Nucleus accumbens (tissue), 56 donors: ENCODE measurements around the gene PNLIPRP2.
A peak's percentile ranks its signal among the peaks of the same experiment; 100 is the strongest.

ENCODE experiments used
- DNase-seq, 56 donors: peaks; one replicate each; lab custom pipeline; 2025; lab: John Stamatoyannopoulos, UW

The PNLIPRP2 gene

DNA sequence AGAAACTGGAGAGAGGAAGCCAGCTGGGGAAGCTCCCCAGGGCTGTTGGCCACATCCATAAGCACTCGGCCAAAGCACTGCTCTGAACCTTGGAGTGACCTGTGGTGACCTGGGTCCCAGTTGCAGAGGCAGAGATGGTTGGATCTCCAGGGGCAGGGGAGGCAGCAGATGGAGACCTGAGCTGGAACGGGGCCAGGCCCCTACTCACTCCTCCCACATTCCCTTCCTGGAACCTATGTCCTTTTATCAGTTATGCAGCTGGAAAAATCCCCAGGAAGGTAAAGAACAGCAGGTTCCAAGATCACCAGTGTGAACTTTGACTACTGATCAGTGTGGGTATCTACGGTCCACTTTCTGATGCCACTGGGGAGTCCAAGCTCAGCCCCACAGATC, 9.6 kb upstream of the PNLIPRP2 start:
- no peak for DNase-seq

DNA sequence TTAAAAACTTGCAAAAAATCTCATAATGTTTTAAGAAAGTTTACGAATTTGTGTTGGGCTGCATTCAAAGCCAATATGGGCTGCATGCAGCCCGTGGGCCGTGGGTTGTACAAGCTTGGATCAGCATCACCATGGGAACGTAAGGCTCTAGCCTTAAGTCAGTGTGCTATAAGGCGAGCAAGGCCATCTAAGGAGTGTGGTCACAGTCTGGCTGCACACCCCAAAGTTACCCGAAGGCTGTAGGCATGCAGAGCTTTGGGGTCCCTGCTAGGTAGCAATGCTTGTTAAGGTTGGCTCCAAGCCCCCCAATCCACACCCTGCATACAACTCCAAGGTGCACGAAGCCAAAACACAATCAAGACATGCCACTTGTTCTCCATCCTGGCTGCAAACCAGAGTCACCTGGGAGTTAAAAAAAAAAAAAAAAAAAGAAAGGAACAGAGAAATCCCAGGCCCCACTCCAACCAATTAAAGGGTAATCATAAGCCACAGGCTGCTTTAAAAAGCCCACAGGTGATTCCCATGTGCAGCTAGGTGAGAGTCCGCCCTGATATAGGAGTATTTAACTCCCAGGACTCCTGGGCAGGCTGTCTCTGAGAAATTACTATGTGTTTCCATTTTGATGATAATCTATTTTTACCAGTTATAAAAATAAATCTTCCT, 8.5 kb upstream of the PNLIPRP2 start:
- DNase-seq: no peak

DNA sequence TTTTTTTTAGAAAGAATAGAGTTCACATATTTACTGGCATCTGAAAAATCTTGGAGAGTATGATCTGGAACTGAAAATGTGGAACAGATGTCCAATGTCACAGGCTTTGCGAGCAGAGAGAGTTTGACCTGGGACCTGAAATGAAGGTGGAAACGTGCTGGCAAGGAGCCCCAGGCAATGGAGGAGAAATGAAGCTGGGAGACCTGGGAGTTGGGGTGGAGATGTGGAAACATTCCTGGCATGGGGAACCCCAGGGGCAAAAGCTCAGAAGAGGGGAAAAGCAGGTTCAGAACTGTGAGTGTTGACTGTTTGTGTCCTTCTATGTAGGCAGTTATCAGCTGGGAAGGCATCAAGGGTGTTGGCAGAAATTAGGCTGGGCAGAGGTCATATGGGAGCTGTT, 7.3 kb upstream of the PNLIPRP2 start:
- no peak for DNase-seq

DNA sequence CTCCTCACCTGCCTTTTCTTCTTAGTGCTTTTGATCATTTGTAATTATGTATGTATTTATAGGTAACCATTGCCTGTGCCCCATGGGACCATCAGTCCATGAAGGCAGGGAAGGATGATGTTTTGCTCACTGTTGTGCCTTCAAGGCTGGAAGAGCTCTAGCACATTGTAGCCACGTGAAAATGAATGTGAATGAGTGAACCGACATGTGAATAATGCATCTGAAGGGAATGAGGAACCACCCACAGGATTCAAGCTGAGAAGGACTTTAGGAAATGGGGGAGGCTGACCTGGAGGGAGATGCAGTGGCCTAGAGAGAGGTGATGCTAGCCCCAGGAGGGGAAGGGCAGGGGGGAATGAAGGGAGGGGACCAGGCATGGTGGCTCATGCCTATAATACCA, 6.0 kb upstream of the PNLIPRP2 start:
- no peak for DNase-seq

DNA sequence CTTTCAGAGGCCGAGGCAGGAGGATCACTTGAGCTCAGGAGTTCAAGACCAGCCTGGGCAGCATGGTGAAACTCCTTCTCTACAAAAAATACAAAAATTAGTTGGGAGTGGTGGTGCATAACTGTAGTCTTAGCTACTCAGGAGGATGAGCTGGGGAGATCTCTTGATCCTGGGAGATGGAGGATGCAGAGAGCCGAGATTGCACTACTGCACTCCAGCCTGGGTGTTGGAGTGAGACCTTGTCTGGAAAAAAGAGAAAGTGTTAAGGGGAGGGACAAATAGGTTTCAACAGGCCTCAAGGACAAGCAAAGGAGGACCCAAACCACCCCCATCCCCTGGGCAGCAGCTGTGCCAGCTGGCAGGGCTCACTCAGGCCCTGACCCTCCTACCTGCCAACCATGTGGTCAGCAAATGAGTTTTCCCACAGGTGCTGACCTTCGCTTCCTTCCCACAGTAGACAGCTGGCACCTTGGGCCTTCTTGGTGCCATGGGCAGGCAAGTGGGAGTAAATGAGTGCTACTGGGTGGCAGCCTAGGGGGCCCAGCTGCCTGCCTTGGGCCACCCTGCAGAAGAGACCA, 5.5 kb upstream of the PNLIPRP2 start:
- DNase-seq: no peak

DNA sequence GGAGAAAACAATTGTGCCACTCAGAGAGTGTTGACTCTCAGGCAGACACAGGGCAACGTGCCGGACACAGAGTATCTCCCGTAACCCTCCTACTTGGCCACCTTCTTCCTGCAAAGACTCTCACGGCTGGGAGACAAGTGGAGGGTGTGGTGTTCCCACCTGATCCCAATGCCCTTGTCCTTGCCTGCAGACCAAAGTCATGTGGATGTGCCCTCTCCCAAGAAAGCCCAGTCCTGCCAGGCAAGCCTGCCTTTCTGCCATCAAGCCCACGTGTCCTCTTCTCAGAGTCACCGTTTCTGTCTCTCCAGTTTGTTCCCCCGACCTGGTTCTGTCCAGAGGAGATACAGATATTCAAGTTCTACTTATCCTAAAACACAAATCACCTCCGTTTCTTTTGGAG, 723 bp downstream of the PNLIPRP2 start:
- DNase-seq: no peak

DNA sequence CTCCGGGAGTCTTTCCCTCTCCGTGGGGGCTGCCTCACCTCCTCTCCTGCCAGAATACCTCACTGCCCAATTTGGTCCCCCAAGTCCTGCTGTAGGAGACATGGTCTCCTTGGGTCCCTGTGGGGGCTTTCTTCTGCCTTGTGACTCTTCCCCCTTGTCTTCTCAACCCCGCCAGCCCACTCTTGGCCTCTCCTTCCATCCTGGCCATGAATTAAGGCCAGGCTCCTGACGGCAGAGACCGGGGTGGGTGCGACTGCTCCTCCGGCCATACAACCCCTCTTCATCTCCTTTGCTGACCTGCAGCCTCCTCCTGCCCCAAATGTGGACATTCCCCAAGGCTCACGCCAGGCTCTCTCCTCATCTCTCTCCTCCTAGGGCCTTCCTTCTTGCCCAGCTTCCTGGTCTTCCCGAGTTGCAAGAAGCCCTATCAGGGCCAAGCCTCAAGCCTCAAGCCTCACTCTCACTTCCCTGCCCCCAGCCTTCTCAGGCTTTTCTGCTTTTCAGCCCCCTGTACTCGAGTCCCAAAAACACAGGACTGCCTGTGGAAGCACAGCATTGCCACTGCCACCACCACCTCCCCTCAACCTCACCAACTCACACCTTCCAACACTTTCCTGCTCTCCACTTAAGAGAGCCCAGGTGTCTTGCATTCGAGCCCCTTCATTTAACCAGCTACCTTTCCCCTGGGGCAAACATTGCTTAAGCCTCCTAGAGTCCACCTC, 1.3 kb downstream of the PNLIPRP2 start:
- DNase-seq: no peak

DNA sequence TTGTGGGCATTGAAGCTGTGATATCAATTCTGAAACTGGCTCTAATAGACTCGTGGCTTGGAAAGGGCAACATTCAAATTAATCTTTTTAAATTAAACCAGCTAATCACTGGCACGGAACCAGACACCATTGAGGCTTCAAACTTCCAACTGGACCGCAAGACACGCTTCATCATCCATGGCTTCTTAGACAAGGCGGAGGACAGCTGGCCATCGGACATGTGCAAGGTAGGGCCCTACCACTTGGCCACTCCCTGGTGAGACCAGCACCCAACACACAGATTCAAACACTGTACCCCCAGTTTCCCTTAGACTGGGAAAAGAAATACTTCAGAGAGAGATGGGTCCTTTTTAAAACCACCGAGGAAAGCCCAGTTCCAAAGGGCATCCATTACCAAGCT, 5.1 kb downstream of the PNLIPRP2 start:
- no peak for DNase-seq

DNA sequence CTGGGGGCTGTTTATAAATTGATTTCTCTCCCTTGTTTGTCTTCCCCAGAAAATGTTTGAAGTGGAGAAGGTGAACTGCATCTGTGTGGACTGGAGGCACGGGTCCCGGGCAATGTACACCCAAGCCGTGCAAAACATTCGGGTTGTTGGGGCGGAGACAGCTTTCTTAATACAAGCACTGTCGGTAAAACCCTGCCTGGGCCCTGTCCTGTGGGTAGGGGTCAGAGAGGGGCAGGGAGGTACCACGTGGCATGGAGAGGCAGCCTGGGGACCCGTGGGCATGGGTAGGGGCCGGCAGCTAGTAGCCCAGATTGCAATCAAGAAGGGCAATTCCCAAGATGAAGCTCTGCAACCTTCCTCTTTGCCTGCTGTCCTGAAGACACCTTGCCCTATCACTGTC, 6.1 kb downstream of the PNLIPRP2 start:
- no peak for DNase-seq

DNA sequence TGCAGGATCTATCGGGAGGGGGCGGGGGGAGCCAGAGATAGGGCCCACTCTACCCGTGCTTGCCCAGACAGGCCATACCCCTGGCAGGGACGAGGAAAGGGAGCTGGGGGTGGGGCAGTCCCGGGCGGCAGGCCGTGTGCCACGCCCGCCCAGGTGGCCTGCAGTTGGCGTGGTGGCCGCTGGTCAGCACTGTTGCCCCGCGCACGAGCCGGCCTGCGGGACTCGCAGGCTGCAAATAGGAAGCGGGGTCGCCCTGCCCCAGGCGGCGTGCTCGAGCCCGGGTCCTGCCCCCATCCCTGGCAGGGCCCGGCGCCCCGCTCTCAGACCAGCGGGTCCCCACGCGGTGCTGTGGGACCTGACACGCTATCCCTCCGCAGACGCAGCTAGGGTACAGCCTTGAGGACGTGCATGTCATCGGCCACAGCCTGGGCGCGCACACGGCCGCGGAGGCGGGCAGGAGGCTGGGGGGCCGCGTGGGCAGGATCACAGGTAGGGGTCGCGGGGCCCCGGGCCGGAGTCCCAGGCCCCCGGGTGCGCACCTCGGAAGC, 6.7 kb downstream of the PNLIPRP2 start:
- peak in 2 of 56 donors; percentile 3 to 37 for DNase-seq

DNA sequence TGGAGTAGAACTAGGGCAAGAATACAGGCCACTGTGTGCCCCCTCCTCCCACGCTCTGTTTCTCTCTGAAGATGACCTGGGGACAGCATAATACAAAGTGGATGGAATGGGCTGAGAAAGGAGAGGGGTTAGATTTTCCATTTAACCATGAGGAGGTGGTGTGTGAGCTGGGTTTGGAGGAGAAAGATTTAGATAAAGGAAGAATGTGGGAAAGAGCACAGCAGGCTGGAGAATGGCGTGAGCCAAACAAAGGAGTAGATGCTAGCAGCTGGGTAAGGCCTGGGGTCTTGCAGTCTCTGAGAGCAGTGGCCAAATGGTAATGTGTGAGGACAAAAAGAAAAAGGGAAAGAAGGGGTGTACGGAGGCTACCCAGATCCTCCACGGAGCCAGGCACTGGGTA, 8.6 kb downstream of the PNLIPRP2 start:
- no peak for DNase-seq

DNA sequence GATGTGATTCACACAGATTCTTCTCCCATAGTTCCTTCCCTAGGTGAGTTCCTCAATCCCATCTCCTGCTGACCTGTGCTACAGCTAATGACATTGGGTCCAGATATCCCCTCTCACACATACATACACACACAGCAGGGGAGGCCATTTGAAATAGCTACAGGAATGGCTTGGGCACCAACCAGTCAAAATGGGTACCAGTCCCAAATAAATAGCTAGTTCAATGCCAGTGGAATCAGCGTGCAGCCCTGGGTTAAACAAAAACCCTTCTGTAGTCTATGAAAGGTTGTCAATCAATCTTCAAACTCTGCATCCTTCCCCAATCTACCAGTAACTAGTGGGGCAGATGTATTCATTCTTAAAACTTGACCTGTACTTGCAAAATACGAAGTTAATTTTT, 9.3 kb downstream of the PNLIPRP2 start:
- no peak for DNase-seq

DNA sequence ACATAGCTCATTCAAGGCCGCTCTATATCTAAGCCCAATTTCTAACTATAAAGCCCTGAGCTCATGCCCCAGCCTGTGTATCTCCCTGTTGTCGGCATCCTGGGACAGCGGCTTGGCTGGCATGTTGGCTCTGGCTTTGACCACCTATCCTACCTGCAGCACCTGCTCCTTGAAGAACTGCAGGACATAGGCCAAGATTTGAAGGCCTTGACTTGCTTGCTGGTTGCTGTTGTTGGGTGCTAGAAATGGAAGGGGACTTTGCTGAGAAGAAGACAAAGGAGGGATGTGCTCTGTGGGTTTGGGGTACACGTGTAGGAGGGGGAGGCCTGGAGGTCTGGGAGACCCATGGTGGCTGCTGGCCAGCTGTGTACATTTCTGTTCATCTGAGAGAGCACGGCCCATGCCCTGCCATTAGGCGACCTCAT, 11.1 kb downstream of the PNLIPRP2 start:
- no peak for DNase-seq

DNA sequence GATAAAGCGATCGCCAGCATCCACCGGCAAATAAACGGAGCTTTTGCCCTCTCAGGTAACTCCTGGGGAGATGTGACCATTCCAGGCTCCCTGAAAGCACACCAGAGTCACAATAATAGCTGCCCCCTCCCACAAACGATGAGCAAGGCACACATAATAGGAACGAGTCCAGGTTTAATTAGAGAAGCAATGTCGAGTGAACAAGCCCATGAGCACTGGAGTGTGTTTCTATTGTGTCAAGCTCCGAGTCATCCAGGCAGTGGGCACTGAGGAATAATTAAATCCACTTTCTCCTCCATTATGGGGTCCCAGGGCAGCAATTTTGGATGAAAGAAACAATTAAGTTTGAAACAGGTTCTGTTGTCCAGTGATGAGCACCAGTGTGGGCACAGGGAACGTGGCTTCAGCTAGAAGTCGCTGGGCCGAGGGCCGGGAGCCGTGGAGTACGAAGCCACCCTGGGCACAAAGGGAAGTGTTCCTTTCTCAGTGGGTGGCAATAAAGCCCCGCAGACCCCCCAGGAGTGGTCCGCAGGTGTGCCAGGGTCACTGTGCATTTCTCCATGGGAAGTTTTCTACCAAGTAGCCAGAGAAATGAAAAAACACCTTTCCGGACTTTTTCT, 12.0 kb downstream of the PNLIPRP2 start:
- DNase-seq: no peak

DNA sequence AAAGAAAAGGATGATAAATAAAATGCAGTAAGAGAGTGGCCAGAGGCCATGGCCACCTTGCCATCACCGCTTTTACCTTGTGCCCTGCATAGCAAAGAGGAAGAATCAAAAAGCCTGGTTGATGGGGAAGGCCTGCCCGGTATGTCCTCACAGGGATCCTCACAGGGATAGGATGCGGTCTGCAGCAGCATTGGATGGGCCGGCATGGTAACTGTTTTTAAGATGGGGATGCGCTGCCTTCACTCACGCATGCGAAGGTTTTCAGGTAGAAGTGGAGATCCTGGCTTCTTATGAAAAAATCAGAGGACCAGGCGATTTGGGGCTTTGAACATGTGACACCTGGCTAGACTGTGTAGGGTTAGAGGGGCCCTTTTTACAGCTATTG, 12.5 kb downstream of the PNLIPRP2 start:
- no peak for DNase-seq

DNA sequence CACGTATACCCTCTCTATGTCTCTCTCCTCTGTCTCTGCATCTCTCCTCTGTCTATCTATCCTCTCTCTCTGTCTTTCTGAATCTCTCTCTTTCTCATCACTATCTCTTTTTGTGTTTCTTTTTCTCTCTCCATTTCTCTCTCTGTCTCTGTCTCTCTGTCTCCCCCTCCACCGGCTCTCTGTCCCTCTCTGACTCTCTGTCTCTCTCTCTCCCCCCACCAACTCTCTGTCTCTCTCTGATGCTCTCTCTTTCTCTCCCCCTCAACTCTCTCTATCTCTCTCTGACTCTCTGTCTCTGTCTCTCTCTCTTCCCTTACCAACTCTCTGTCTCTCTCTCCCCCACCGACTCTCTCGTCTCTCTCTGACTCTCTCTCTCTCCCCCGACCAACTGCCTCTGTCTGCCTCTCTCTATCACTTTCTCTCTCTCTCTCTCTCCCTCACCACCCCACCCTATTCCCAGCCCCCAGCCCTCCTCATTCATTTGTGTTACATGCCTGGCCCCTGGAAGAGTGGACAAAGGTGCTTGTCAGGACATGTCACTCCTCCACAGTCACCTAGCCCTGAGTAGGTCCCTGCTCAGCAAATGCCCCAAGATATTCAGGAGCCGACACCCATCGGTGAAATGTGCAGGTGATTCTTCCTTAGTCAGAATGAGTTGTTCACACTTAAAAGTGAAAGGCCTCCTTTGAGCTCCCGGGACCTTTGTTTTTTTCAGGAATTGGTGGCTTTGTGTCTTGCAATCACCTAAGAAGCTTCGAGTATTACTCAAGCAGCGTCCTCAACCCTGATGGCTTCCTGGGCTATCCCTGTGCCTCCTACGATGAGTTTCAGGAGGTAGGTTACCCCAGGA, 13.6 kb downstream of the PNLIPRP2 start:
- DNase-seq: no peak

DNA sequence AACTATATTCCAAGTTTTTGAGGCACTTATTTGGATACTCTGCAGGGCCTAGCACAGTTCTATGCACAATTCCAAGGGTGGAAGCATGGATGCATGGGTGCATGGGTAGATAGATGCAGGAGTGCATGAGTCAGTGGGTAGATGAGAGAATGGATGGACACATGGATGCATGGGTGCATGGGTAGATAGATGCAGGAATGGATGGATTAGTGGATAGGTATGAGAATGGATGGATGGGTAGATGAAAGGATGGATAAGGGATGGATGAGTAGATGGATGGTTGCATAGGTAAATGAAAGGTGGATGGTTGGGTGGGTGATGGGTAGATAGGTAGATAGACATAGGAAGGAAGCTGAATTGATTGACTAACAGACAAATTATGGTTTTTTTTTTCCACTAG, 15.6 kb downstream of the PNLIPRP2 start:
- no peak for DNase-seq

DNA sequence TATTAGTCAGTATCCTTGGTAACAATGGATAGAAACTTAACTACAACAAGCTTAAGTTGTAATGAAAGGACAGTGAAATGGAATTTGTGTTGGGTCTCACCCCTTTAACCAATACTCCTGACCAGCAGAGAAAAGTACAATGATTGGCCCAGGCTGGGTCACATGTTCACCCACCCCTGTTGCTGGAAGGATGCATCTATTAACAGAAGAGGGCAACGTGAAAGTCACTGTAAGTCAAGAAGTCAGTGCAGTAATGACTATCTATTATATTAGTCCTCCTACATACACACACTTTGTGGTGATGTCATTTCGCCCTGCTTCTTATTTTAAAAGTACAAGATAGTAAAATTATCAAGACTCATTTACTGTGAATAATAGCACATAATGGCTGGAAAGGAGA, 16.2 kb downstream of the PNLIPRP2 start:
- DNase-seq: peak in 12 of 56 donors; percentile 2 to 44 (median 16)

DNA sequence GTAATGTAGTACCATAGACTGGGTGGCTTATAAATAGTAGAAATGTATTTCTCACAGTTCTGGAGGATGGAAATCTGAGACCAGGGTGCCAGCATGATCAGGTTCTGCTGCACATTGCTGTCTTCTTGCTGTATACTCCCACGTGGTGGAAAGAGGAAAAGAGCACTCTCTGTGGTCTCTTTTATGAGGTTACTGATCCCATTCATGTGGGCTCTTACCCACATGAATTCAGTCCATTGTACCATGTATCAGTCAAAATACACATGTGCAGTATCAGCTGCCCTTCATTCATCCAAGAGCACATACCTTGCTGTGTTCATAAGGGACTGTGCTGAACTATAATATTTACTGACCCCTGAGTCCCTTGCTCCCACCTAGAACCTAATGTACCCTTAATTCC, 17.1 kb downstream of the PNLIPRP2 start:
- no peak for DNase-seq

DNA sequence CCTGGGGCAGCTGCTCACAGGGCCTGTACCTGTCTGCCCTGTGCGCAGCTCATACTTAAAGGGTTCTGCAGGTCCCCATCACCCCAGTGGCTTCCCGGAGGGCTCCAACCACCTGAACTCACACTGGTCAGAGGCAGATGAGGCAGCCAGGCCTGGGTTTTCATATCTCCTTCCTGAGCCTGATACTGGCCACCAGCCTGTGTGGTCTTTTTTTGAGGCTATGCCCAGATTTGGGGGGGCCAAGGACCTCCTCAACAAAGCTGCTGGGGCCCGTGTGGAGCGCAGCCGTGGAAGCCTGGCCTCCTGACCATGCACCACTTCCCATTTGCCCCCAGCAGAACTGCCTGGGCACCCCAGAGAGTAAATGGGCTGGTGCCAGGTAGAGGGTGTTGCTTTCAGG, 25.7 kb downstream of the PNLIPRP2 start:
- DNase-seq: no peak
